ENCODE data around the gene MTRR. TPM values are rescaled to one million over a fixed set of nuclear protein-coding genes. Genes with fewer than 3 reads are reported as not detected.

Gene MTRR
- total RNA-seq, 1 experiment from 2014 or later: 57.8 TPM

- Histone ChIP-seq H3K4me3 (ENCODE audit: low read depth in 2 of 2, low read length in 2 of 2) (no peak overlapping the region), H3K9me3 (ENCODE audit: control insufficient read depth, insufficient read depth, low read depth, low read length) (no peaks in the 10 kb centered on the region), H3K4me1 (ENCODE audit: control insufficient read depth, insufficient read depth, low read length) (peaks cover 13% of the 10 kb centered on the region), H3K27me3 (ENCODE audit: control insufficient read depth, insufficient read depth, low read length) (no peaks in the 10 kb centered on the region), H3K36me3 (ENCODE audit: control insufficient read depth, insufficient read depth, low read length) (peaks cover 38% of the 10 kb centered on the region), H3K27ac (ENCODE audit: low read length) (no peak overlapping the region)
- ATAC-seq: no peak
- in situ Hi-C loops (cut with HindIII; ENCODE audit: low pct_unique_long_range_greater_than_20kb, low sequenced_read_pairs) (no loop called here), intact Hi-C loops (cut with micrococcal nuclease; ENCODE audit: unreplicated experiment) (no loop called here)
- no peak for DNase-seq (ENCODE audit: low read depth, low spot score)
- no TSS peak for BruUV-seq (replicated peaks)
- TF ChIP-seq POLR2AphosphoS5 (IDR thresholded peaks at IDR 0.05; ENCODE audit: low read depth, low read length) (no peak), TCF7L2 (IDR thresholded peaks at IDR 0.05; ENCODE audit: low read depth, low read length) (no peak), CTCF (IDR thresholded peaks at IDR 0.05) (no peak), SIN3A (IDR thresholded peaks at IDR 0.05; ENCODE audit: borderline replicate concordance, insufficient read depth, low read depth, low read length) (no peak), REST (IDR thresholded peaks at IDR 0.05; ENCODE audit: insufficient read depth in 1 of 2, low read depth in 2 of 2, low read length in 1 of 2) (no peak)
- ChIA-PET POLR2A (no interaction called here), CTCF (no interaction called here)
These were observed 4.3 kb downstream of the MTRR start for GRCh38 chr5:7873216-7873615.

GRCh38 chr5:7874639-7875038 lies 5.7 kb downstream of the MTRR start:
- BruUV-seq (replicated peaks): no TSS peak
- in situ Hi-C loops (cut with HindIII; ENCODE audit: low pct_unique_long_range_greater_than_20kb, low sequenced_read_pairs): no loop called here
- Histone ChIP-seq H3K36me3 (ENCODE audit: control insufficient read depth, insufficient read depth, low read length) (peaks cover 42% of the 10 kb centered on the region), H3K4me3 (ENCODE audit: low read depth in 2 of 2, low read length in 2 of 2) (no peak overlapping the region), H3K4me1 (ENCODE audit: control insufficient read depth, insufficient read depth, low read length) (peaks cover 13% of the 10 kb centered on the region), H3K9me3 (ENCODE audit: control insufficient read depth, insufficient read depth, low read depth, low read length) (no peaks in the 10 kb centered on the region), H3K27ac (ENCODE audit: low read length) (no peak overlapping the region), H3K27me3 (ENCODE audit: control insufficient read depth, insufficient read depth, low read length) (no peaks in the 10 kb centered on the region)
- POLR2A ChIA-PET: interaction anchor here (0.6 kb wide), 1 partner anchor 404 kb away, joined by 5 read pairs; no protein-coding TSS in a partner anchor
- DNase-seq (ENCODE audit: low read depth, low spot score) (no peak), ATAC-seq (no peak)
- TF ChIP-seq REST (IDR thresholded peaks at IDR 0.05; ENCODE audit: insufficient read depth in 1 of 2, low read depth in 2 of 2, low read length in 1 of 2): no peak
- intact Hi-C loops (cut with micrococcal nuclease; ENCODE audit: unreplicated experiment): no loop called here
- CTCF ChIA-PET: interaction anchor here (0.5 kb wide), 1 partner anchor 1108 kb away, joined by 7 read pairs; no protein-coding TSS in a partner anchor
